ENCODE measurements around the gene KCNK10. TPM values are rescaled to one million over a fixed set of nuclear protein-coding genes. Genes with fewer than 3 reads are reported as not detected.
"Not testable (repeated sequence)": the region's sequence is repeated elsewhere in the genome, so short reads cannot be mapped to it uniquely, and the experiment has no call there.

The KCNK10 gene
- polyA plus RNA-seq, 1 donor = 4.5 TPM

DNA sequence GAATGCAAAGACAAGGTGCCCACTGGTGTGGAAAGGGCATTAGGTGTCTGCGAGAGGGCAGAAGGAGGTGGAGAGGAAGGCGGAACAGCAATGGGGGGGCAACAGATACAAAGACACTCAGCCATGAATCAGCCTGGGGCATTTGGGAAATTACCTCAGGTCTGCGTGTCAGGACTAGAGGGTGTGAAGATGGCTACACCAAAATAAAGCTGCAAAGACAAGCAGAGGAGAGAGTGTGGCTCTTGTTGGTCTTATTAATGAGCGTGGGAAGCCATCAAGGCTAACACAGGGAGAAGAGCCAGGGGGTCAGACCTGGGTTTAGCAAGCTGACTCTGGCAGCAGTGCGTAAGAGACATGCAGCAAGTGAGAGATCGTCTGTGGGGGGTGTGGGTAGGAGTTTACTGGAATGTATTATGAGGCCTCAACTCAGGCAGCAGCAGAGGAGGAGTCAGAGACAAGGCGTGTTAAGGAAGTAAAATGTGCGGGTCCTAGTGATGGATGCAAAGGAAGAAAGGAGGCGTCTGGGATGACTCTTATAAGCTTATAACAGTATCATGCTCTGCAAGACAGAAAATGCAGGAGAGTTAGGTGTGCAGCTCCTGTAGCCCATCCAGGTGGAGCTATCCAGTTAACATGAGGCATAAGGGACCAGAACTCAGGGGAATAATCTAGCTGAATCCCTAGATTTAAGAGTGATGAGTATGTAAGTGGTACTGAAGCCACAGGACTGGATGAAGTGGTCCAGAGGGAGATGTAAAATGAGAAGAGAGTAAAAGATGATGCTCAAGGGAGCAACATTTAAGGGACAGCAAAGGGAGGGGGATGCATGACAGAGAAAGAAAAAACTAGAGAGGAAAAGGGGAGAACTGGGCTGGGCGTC is 50.4 kb downstream of the KCNK10 start:
- Histone ChIP-seq H3K4me3 (ENCODE audit: low read length) (no peak overlapping the region), H3K9me3 (ENCODE audit: control insufficient read depth, low read depth, low read length) (no peaks in the 10 kb centered on the region), H3K36me3 (ENCODE audit: control insufficient read depth, insufficient read depth, low read length) (no peaks in the 10 kb centered on the region), H3K4me1 (ENCODE audit: control insufficient read depth, insufficient read depth, low read length) (peaks cover 14% of the 10 kb centered on the region), H3K27me3 (ENCODE audit: control insufficient read depth, insufficient read depth, low read length) (no peaks in the 10 kb centered on the region), H3K27ac (ENCODE audit: low read length) (no peak overlapping the region)
- 100% methylated on average over 1 of the region's 10 CpGs for WGBS (ENCODE audit: insufficient coverage, low lambda C conversion rate)
- DNase-seq = no peak

DNA sequence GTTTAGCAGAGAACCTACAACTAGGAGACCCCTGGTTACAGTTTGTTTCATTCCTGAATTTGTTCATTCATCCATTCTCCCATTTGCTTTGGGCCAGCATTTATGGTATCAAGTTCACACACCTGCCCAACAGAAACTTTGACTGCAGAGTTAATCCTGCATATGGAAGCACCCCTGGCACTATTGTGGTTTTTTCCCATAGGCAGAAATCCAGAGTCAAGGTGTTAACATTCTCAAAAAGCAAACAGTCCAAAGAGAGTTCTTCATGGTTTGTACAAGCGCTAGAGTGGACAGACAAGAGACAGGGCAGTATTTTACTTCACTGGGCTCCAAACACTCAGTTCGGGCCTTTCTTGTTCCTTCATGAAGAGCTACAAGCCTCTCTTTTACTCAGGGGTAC is 51.9 kb downstream of the KCNK10 start:
- DNase-seq = no peak
- Histone ChIP-seq H3K4me1 (ENCODE audit: control insufficient read depth, insufficient read depth, low read length) (peaks cover 14% of the 10 kb centered on the region), H3K9me3 (ENCODE audit: control insufficient read depth, low read depth, low read length) (no peaks in the 10 kb centered on the region), H3K27me3 (ENCODE audit: control insufficient read depth, insufficient read depth, low read length) (no peaks in the 10 kb centered on the region), H3K27ac (ENCODE audit: low read length) (peak overlapping the region; percentile 22), H3K36me3 (ENCODE audit: control insufficient read depth, insufficient read depth, low read length) (no peaks in the 10 kb centered on the region), H3K4me3 (ENCODE audit: low read length) (no peak overlapping the region)
- WGBS (ENCODE audit: insufficient coverage, low lambda C conversion rate) = no CpG with 5 or more reads among the region's 2 CpGs

- H3K9me3 ChIP-seq (ENCODE audit: control insufficient read depth, low read depth, low read length) = no peaks in the 10 kb centered on the region
- 29% methylated on average over 1 of the region's 6 CpGs for WGBS (ENCODE audit: insufficient coverage, low lambda C conversion rate)
- no peaks in the 10 kb centered on the region for H3K36me3 ChIP-seq (ENCODE audit: control insufficient read depth, insufficient read depth, low read length)
- DNase-seq = peak; percentile 87 to 95
- H3K27ac ChIP-seq (ENCODE audit: low read length) = peak overlapping the region; percentile 68
- no peak overlapping the region for H3K4me3 ChIP-seq (ENCODE audit: low read length)
- H3K27me3 ChIP-seq (ENCODE audit: control insufficient read depth, insufficient read depth, low read length) = no peaks in the 10 kb centered on the region
- peaks cover 14% of the 10 kb centered on the region for H3K4me1 ChIP-seq (ENCODE audit: control insufficient read depth, insufficient read depth, low read length)
Observed at GRCh38 chr14:88270776-88271175, 52.3 kb downstream of the KCNK10 start.

DNA sequence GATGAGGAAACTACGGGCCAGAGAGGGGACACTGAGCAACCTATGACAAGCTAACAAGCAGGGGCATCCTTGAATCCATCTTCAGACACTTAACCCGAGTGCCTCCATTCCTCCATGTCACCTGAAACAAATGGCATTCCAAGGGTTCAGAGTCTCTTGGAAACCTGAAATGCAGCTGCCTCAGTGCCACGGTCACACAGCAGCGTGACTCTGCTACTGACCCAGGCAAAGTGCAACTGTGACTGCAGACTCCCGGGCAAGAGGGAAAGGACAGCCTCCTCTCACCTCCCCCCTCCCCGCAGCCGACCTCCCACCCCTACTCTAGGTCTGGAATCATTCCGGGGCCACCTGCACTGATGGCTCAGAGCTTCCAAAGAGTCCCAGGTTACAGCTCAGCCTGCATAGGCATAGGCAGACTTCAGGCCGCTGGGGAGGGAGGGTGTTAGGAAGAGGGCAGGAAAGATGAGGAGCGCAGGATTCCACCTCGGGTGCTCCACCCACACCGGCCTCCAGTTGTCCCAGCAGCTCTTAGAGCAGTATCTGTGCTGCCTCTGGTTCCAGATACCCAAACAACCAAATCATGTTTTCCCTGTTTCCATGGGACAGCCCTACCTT is 53.2 kb downstream of the KCNK10 start:
- Histone ChIP-seq H3K4me1 (ENCODE audit: control insufficient read depth, insufficient read depth, low read length) (peaks cover 14% of the 10 kb centered on the region), H3K27ac (ENCODE audit: low read length) (peak overlapping the region; percentile 68), H3K36me3 (ENCODE audit: control insufficient read depth, insufficient read depth, low read length) (no peaks in the 10 kb centered on the region), H3K9me3 (ENCODE audit: control insufficient read depth, low read depth, low read length) (no peaks in the 10 kb centered on the region), H3K4me3 (ENCODE audit: low read length) (no peak overlapping the region), H3K27me3 (ENCODE audit: control insufficient read depth, insufficient read depth, low read length) (no peaks in the 10 kb centered on the region)
- peak; percentile 73 to 79 for DNase-seq
- 60% methylated on average over 1 of the region's 12 CpGs for WGBS (ENCODE audit: insufficient coverage, low lambda C conversion rate)

- Histone ChIP-seq H3K27me3 (ENCODE audit: control insufficient read depth, insufficient read depth, low read length) (no peaks in the 10 kb centered on the region), H3K4me1 (ENCODE audit: control insufficient read depth, insufficient read depth, low read length) (peaks cover 13% of the 10 kb centered on the region), H3K9me3 (ENCODE audit: control insufficient read depth, low read depth, low read length) (no peaks in the 10 kb centered on the region), H3K4me3 (ENCODE audit: low read length) (no peak overlapping the region), H3K36me3 (ENCODE audit: control insufficient read depth, insufficient read depth, low read length) (no peaks in the 10 kb centered on the region), H3K27ac (ENCODE audit: low read length) (no peak overlapping the region)
- no peak for DNase-seq
- no CpG with 5 or more reads among the region's 2 CpGs for WGBS (ENCODE audit: insufficient coverage, low lambda C conversion rate)
Observed at GRCh38 chr14:88266474-88266873, 56.6 kb downstream of the KCNK10 start.

DNA sequence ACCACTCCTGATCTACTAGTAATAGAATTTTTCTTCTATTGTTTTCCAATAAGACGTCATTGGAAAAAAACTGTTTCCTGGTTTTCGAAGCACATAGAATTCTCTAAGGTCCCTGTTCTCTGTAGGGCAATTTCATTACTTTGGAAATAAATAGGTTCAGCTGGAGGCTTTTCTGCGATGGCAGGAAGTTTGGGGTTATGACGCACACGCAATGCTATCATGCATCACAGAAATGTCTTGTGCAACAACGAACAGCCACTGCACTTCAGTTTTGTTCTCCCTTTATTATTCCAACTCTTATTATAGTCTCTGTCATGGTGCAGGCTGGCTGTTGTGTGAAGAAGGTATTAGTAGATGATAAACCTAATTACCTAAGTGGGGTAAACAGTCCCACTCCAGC is 59.0 kb downstream of the KCNK10 start:
- no peaks in the 10 kb centered on the region for H3K4me1 ChIP-seq (ENCODE audit: control insufficient read depth, insufficient read depth, low read length)
- no peak overlapping the region for H3K27ac ChIP-seq (ENCODE audit: low read length)
- H3K27me3 ChIP-seq (ENCODE audit: control insufficient read depth, insufficient read depth, low read length) = no peaks in the 10 kb centered on the region
- no peak overlapping the region for H3K4me3 ChIP-seq (ENCODE audit: low read length)
- 92% methylated on average over 5 of the region's 6 CpGs for WGBS (ENCODE audit: insufficient coverage, low lambda C conversion rate)
- H3K36me3 ChIP-seq (ENCODE audit: control insufficient read depth, insufficient read depth, low read length) = no peaks in the 10 kb centered on the region
- no peaks in the 10 kb centered on the region for H3K9me3 ChIP-seq (ENCODE audit: control insufficient read depth, low read depth, low read length)
- DNase-seq = no peak

DNA sequence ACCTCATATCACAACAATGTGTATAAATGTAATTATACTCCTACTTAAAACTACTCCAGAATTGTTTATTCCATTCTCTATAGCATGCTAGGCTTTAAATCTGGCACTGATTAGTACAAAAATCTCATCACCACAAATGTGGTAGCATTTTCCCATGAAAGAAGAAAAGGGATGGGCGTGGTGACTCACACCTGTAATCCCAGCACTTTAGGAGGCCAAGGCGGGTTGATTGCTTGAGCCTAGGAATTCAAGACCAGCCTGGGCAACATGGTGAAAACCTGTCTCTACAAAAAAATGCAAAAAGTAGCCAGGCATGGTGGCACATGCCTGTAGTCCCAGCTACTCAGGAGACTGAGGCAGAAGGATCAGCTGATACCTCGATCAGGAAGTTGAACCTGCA is 61.8 kb downstream of the KCNK10 start:
- WGBS (ENCODE audit: insufficient coverage, low lambda C conversion rate) = no CpG with 5 or more reads among the region's 3 CpGs
- not testable (repeated sequence) for H3K27ac ChIP-seq (ENCODE audit: low read length); H3K4me3 ChIP-seq (ENCODE audit: low read length); H3K9me3 ChIP-seq (ENCODE audit: control insufficient read depth, low read depth, low read length); H3K4me1 ChIP-seq (ENCODE audit: control insufficient read depth, insufficient read depth, low read length); DNase-seq; H3K36me3 ChIP-seq (ENCODE audit: control insufficient read depth, insufficient read depth, low read length); H3K27me3 ChIP-seq (ENCODE audit: control insufficient read depth, insufficient read depth, low read length)

GRCh38 chr14:88258021-88258420 is 65.0 kb downstream of the KCNK10 start:
- H3K9me3 ChIP-seq (ENCODE audit: control insufficient read depth, low read depth, low read length) = no peaks in the 10 kb centered on the region
- no peaks in the 10 kb centered on the region for H3K27me3 ChIP-seq (ENCODE audit: control insufficient read depth, insufficient read depth, low read length)
- no peaks in the 10 kb centered on the region for H3K36me3 ChIP-seq (ENCODE audit: control insufficient read depth, insufficient read depth, low read length)
- no peak overlapping the region for H3K4me3 ChIP-seq (ENCODE audit: low read length)
- DNase-seq = no peak
- H3K27ac ChIP-seq (ENCODE audit: low read length) = no peak overlapping the region
- no CpG with 5 or more reads among the region's 4 CpGs for WGBS (ENCODE audit: insufficient coverage, low lambda C conversion rate)
- H3K4me1 ChIP-seq (ENCODE audit: control insufficient read depth, insufficient read depth, low read length) = no peaks in the 10 kb centered on the region

GRCh38 chr14:88256997-88257950 is 65.8 kb downstream of the KCNK10 start:
- no peak for DNase-seq
- Histone ChIP-seq H3K27ac (ENCODE audit: low read length) (no peak overlapping the region), H3K27me3 (ENCODE audit: control insufficient read depth, insufficient read depth, low read length) (no peaks in the 10 kb centered on the region), H3K9me3 (ENCODE audit: control insufficient read depth, low read depth, low read length) (no peaks in the 10 kb centered on the region), H3K4me3 (ENCODE audit: low read length) (no peak overlapping the region), H3K36me3 (ENCODE audit: control insufficient read depth, insufficient read depth, low read length) (no peaks in the 10 kb centered on the region), H3K4me1 (ENCODE audit: control insufficient read depth, insufficient read depth, low read length) (no peaks in the 10 kb centered on the region)
- WGBS (ENCODE audit: insufficient coverage, low lambda C conversion rate) = 75% methylated on average over 4 of the region's 9 CpGs

DNA sequence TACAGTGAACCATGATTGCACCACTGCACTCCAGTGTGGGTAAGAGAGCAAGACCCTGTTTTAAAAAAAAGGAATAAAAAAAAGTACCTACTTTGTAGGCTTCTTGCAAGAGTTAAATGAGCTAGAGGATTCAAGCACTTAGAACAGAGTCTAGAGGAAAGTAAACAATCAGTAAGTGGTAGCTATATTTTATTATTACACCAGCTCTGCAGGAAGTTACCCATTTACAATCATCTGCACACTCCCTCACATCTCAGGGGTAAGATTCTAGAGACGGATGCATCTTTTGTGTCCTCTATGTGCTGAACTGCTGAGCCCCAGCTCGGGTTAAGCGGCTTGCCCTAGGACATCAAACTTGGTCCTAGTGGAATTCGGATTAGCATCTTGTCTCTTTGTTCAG is 67.3 kb downstream of the KCNK10 start:
- DNase-seq = no peak

More for the DNA sequence above, 67.3 kb downstream of the KCNK10 start:
- H3K27me3 ChIP-seq (ENCODE audit: control insufficient read depth, insufficient read depth, low read length) = no peaks in the 10 kb centered on the region
- H3K4me3 ChIP-seq (ENCODE audit: low read length) = no peak overlapping the region
- WGBS (ENCODE audit: insufficient coverage, low lambda C conversion rate) = no CpG with 5 or more reads among the region's 4 CpGs
- H3K4me1 ChIP-seq (ENCODE audit: control insufficient read depth, insufficient read depth, low read length) = no peaks in the 10 kb centered on the region
- no peak overlapping the region for H3K27ac ChIP-seq (ENCODE audit: low read length)
- H3K36me3 ChIP-seq (ENCODE audit: control insufficient read depth, insufficient read depth, low read length) = no peaks in the 10 kb centered on the region
- H3K9me3 ChIP-seq (ENCODE audit: control insufficient read depth, low read depth, low read length) = no peaks in the 10 kb centered on the region
